ENCODE data around the gene PAK4. TPM values are rescaled to one million over a fixed set of nuclear protein-coding genes. Genes with fewer than 3 reads are reported as not detected.
"Not testable (repeated sequence)": the region's sequence is repeated elsewhere in the genome, so short reads cannot be mapped to it uniquely, and the experiment has no call there.

Gene PAK4
- total RNA-seq, 1 donor from 2014 or later: 89.3 TPM

- DNase-seq (ENCODE audit: low spot score): no peak
Measured at GRCh38 chr19:39130337-39131254, 5.0 kb downstream of the PAK4 start.

GRCh38 chr19:39131255-39131755 lies 5.7 kb downstream of the PAK4 start:
- no peak for DNase-seq (ENCODE audit: low spot score)

- no peak for DNase-seq (ENCODE audit: low spot score)
Measured at GRCh38 chr19:39132344-39132969, 6.9 kb downstream of the PAK4 start.

- DNase-seq (ENCODE audit: low spot score): no peak
Measured at GRCh38 chr19:39133431-39134270, 8.1 kb downstream of the PAK4 start.

GRCh38 chr19:39135701-39136100 lies 10.1 kb downstream of the PAK4 start:
- DNase-seq (ENCODE audit: low spot score): no peak

- no peak for DNase-seq (ENCODE audit: low spot score)
Measured at GRCh38 chr19:39136225-39136940, 10.8 kb downstream of the PAK4 start.

GRCh38 chr19:39137131-39137530 lies 11.5 kb downstream of the PAK4 start:
- DNase-seq (ENCODE audit: low spot score): no peak

GRCh38 chr19:39138221-39139211 lies 12.9 kb downstream of the PAK4 start:
- DNase-seq (ENCODE audit: low spot score): no peak

- no peak for DNase-seq (ENCODE audit: low spot score)
Measured at GRCh38 chr19:39139305-39139874, 13.8 kb downstream of the PAK4 start.

GRCh38 chr19:39139971-39140453 lies 14.4 kb downstream of the PAK4 start:
- no peak for DNase-seq (ENCODE audit: low spot score)

GRCh38 chr19:39140594-39140993 lies 15.0 kb downstream of the PAK4 start:
- no peak for DNase-seq (ENCODE audit: low spot score)

- DNase-seq (ENCODE audit: low spot score): no peak
Measured at GRCh38 chr19:39141929-39142328, 16.3 kb downstream of the PAK4 start.

- DNase-seq (ENCODE audit: low spot score): no peak
Measured at GRCh38 chr19:39142630-39143029, 17.0 kb downstream of the PAK4 start.

- not testable (repeated sequence) for DNase-seq (ENCODE audit: low spot score)
Measured at GRCh38 chr19:39143757-39144289, 18.2 kb downstream of the PAK4 start.

- no peak for DNase-seq (ENCODE audit: low spot score)
Measured at GRCh38 chr19:39144290-39145071, 18.9 kb downstream of the PAK4 start.

- no peak for DNase-seq (ENCODE audit: low spot score)
Measured at GRCh38 chr19:39145180-39145953, 19.8 kb downstream of the PAK4 start.

GRCh38 chr19:39146091-39146490 lies 20.5 kb downstream of the PAK4 start:
- DNase-seq (ENCODE audit: low spot score): no peak
